Measurements from ENCODE around the gene GALNT15.

The GALNT15 gene

GRCh38 chr3:16192176-16192811, 17.8 kb downstream of the GALNT15 start:
- no peak for TF ChIP-seq EGR1 (IDR thresholded peaks at IDR 0.05)
- no peak for TF ChIP-seq USF1 (IDR thresholded peaks at IDR 0.05)
- TF ChIP-seq CEBPB (IDR thresholded peaks at IDR 0.05) = no peak
- no peak for TF ChIP-seq TEAD4 (IDR thresholded peaks at IDR 0.05)
- TF ChIP-seq ZBTB7A (IDR thresholded peaks at IDR 0.05; ENCODE audit: low read depth) = no peak
- TF ChIP-seq YY1 (IDR thresholded peaks at IDR 0.05; ENCODE audit: low read depth) = no peak

DNA sequence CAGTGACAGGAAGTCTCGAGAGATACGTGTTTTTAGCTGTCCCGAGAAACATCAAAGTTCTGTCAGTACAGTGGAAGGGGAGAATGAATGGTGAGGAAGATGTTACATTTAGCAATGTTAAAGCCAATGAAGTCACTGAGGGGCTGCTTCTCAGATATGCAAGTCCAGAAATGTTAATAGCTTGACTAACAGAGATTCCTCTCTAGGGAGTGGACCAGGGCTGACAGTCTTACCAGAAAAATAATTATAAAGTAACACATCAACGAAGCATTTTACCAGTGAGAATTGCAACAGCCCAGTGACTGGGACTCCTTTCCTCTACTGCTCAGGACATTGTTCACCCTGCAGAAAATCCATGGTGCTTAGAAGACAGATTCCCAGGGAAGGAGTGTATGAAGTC, 23.9 kb downstream of the GALNT15 start:
- TF ChIP-seq NFIC (IDR thresholded peaks at IDR 0.05) = no peak
- TF ChIP-seq FOXM1 (IDR thresholded peaks at IDR 0.05; ENCODE audit: borderline replicate concordance, low read depth) = no peak
- TF ChIP-seq, protein P1, sequence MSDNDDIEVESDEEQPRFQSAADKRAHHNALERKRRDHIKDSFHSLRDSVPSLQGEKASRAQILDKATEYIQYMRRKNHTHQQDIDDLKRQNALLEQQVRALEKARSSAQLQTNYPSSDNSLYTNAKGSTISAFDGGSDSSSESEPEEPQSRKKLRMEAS (IDR thresholded peaks at IDR 0.05) = no peak
- TF ChIP-seq CEBPB (IDR thresholded peaks at IDR 0.05) = no peak
- no peak for TF ChIP-seq EP300 (IDR thresholded peaks at IDR 0.05; ENCODE audit: borderline replicate concordance)

DNA sequence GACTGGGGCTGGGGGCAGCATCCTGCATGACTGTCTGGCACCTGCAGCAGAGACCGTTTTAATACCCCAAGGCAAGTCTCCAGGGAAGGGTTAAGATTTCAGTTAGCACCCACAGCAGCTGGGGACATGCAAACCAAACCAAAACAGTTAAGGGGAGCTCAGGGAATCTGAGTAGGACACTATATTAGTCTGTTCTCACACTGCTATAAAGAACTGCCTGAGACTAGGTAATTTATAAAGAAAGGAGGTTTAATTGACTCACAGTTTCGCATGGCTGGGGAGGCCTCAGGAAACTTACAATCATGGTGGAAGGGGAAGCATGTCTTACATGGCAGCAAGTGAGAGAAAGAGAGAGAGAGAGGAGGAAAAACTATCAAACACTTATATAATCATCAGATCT, 25.3 kb downstream of the GALNT15 start:
- TF ChIP-seq ZBTB7A (IDR thresholded peaks at IDR 0.05; ENCODE audit: low read depth) = no peak

GRCh38 chr3:16200411-16200810, 25.9 kb downstream of the GALNT15 start:
- TF ChIP-seq REST (IDR thresholded peaks at IDR 0.05; ENCODE audit: low read depth) (no peak), CREB1 (IDR thresholded peaks at IDR 0.05; ENCODE audit: low read depth) (no peak), TAF1 (IDR thresholded peaks at IDR 0.05; ENCODE audit: low read depth) (no peak), YY1 (IDR thresholded peaks at IDR 0.05; ENCODE audit: low read depth) (no peak), EP300 (IDR thresholded peaks at IDR 0.05; ENCODE audit: borderline replicate concordance) (no peak), USF1 (IDR thresholded peaks at IDR 0.05) (no peak), NFIC (IDR thresholded peaks at IDR 0.05) (no peak)

GRCh38 chr3:16203031-16203430, 28.6 kb downstream of the GALNT15 start:
- TF ChIP-seq TAF1 (IDR thresholded peaks at IDR 0.05; ENCODE audit: low read depth) (no peak), TCF12 (IDR thresholded peaks at IDR 0.05; ENCODE audit: low read depth) (no peak), REST (IDR thresholded peaks at IDR 0.05; ENCODE audit: low read depth) (no peak)
- TF ChIP-seq, protein P1 (IDR thresholded peaks at IDR 0.05) = no peak

- TF ChIP-seq EGR1 (IDR thresholded peaks at IDR 0.05) (no peak), NFIC (IDR thresholded peaks at IDR 0.05) (no peak), YY1 (IDR thresholded peaks at IDR 0.05; ENCODE audit: low read depth) (no peak), FOXM1 (IDR thresholded peaks at IDR 0.05; ENCODE audit: borderline replicate concordance, low read depth) (no peak), TCF12 (IDR thresholded peaks at IDR 0.05; ENCODE audit: low read depth) (no peak)
- TF ChIP-seq, protein P1 (IDR thresholded peaks at IDR 0.05) = no peak
Observed at GRCh38 chr3:16203671-16204629, 29.5 kb downstream of the GALNT15 start.

DNA sequence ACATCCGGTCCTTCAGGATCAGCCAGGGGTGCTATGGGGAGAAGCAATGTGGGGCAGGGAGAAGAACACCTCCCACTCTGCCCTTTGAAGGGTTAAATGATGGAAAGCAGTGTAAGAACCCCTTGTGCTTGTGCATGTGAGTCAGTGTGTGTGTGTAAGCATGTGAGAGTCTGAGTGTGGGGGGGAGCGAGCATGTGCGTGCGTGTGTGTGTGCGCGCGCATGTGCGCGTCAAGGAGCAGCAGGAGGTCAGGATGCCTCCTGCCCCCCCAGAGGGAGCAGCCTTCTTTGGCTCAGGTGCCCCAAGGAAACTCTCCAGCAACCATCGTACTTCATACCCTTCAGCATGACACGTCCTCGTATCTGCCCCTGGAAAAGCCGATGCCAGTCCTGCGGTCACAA, 30.3 kb downstream of the GALNT15 start:
- TF ChIP-seq CREB1 (IDR thresholded peaks at IDR 0.05; ENCODE audit: low read depth) (no peak), EP300 (IDR thresholded peaks at IDR 0.05; ENCODE audit: borderline replicate concordance) (no peak), EGR1 (IDR thresholded peaks at IDR 0.05) (no peak), CEBPB (IDR thresholded peaks at IDR 0.05) (no peak)
- TF ChIP-seq, protein P1 (IDR thresholded peaks at IDR 0.05) = no peak

Data from Ishikawa (cell line).